ENCODE data around the gene KLHL29. TPM values are rescaled to one million over a fixed set of nuclear protein-coding genes. Genes with fewer than 3 reads are reported as not detected.

KLHL29 gene
- total RNA-seq, 1 donor from 2014 or later: 12.9 TPM

- H3K27ac ChIP-seq: no peak overlapping the region
- no peak for ATAC-seq
- intact Hi-C loops (cut with DNase I): no loop called here
- no peak for DNase-seq
- no peaks in the 10 kb centered on the region for H3K9me3 ChIP-seq
- H3K4me1 ChIP-seq: no peaks in the 10 kb centered on the region
- H3K36me3 ChIP-seq: no peaks in the 10 kb centered on the region
- TF ChIP-seq, protein P1, sequence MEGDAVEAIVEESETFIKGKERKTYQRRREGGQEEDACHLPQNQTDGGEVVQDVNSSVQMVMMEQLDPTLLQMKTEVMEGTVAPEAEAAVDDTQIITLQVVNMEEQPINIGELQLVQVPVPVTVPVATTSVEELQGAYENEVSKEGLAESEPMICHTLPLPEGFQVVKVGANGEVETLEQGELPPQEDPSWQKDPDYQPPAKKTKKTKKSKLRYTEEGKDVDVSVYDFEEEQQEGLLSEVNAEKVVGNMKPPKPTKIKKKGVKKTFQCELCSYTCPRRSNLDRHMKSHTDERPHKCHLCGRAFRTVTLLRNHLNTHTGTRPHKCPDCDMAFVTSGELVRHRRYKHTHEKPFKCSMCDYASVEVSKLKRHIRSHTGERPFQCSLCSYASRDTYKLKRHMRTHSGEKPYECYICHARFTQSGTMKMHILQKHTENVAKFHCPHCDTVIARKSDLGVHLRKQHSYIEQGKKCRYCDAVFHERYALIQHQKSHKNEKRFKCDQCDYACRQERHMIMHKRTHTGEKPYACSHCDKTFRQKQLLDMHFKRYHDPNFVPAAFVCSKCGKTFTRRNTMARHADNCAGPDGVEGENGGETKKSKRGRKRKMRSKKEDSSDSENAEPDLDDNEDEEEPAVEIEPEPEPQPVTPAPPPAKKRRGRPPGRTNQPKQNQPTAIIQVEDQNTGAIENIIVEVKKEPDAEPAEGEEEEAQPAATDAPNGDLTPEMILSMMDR (IDR thresholded peaks at IDR 0.05): no peak
- no peak overlapping the region for H3K4me3 ChIP-seq
- no peaks in the 10 kb centered on the region for H3K27me3 ChIP-seq (ENCODE audit: low read depth)
Measured at GRCh38 chr2:23533338-23533695, 148.3 kb downstream of the KLHL29 start.

DNA sequence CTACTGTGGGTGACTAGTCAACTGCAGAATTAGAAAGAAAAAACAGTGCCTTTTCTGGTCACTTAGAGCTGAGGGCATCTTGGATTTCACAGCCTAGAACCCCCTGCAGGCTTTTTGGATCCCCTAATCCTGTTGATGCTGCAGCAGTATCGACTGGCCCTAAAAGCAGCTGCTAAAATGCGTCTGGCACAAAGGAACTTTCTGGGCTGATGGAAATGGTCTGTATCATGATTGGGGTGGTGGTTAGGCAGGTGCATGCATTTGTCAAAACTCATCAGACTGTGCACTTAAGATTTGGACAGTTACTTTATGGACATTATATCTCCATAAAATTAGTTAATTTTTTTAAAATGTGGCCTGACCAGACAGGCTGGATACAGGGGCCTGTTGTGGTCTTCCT lies 149.8 kb downstream of the KLHL29 start:
- H3K9me3 ChIP-seq: no peaks in the 10 kb centered on the region
- H3K27me3 ChIP-seq (ENCODE audit: low read depth): no peaks in the 10 kb centered on the region
- TF ChIP-seq, protein P1 (IDR thresholded peaks at IDR 0.05): no peak
- no peak overlapping the region for H3K27ac ChIP-seq
- H3K4me1 ChIP-seq: no peaks in the 10 kb centered on the region
- no peak for DNase-seq
- no peaks in the 10 kb centered on the region for H3K36me3 ChIP-seq
- no peak overlapping the region for H3K4me3 ChIP-seq
- intact Hi-C loops (cut with DNase I): no loop called here
- no peak for ATAC-seq

GRCh38 chr2:23536326-23536725 lies 151.3 kb downstream of the KLHL29 start:
- Histone ChIP-seq H3K27ac (no peak overlapping the region), H3K9me3 (no peaks in the 10 kb centered on the region), H3K36me3 (no peaks in the 10 kb centered on the region), H3K4me1 (no peaks in the 10 kb centered on the region), H3K4me3 (no peak overlapping the region), H3K27me3 (ENCODE audit: low read depth) (no peaks in the 10 kb centered on the region)
- intact Hi-C loops (cut with DNase I): no loop called here
- TF ChIP-seq, protein P1 (IDR thresholded peaks at IDR 0.05): no peak
- DNase-seq (no peak), ATAC-seq (no peak)

DNA sequence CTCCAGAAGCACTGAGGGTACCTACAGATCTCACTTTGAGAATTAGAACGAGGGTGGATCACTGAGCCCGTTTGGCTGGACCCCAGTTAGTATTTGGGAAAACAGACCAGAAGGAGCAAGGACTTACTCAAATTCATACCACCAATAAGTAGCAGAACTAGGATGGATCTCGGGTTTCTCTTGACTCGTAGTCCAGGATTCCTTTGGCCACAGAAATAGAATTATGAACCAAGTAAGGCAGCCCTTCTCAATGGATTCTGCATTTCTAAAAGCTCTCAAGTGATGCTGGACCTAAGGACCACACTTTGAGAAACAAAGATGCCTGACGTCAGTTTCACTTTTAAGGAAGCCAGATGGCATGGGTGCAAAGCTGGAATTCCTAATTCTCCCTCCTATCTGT lies 153.0 kb downstream of the KLHL29 start:
- H3K4me3 ChIP-seq: no peak overlapping the region
- no peaks in the 10 kb centered on the region for H3K36me3 ChIP-seq
- no peak overlapping the region for H3K27ac ChIP-seq
- TF ChIP-seq, protein P1 (IDR thresholded peaks at IDR 0.05): no peak
- ATAC-seq (no peak), DNase-seq (no peak)
- no peaks in the 10 kb centered on the region for H3K4me1 ChIP-seq
- intact Hi-C loops (cut with DNase I): no loop called here
- no peaks in the 10 kb centered on the region for H3K9me3 ChIP-seq
- H3K27me3 ChIP-seq (ENCODE audit: low read depth): no peaks in the 10 kb centered on the region

GRCh38 chr2:23538566-23538965 lies 153.6 kb downstream of the KLHL29 start:
- H3K27ac ChIP-seq: no peak overlapping the region
- DNase-seq: no peak
- no peaks in the 10 kb centered on the region for H3K36me3 ChIP-seq

More at GRCh38 chr2:23538566-23538965, 153.6 kb downstream of the KLHL29 start:
- Histone ChIP-seq H3K4me3 (no peak overlapping the region), H3K27me3 (ENCODE audit: low read depth) (no peaks in the 10 kb centered on the region), H3K4me1 (no peaks in the 10 kb centered on the region), H3K9me3 (no peaks in the 10 kb centered on the region)
- TF ChIP-seq, protein P1 (IDR thresholded peaks at IDR 0.05): no peak
- intact Hi-C loops (cut with DNase I): no loop called here
- no peak for ATAC-seq
